Measurements from ENCODE around the gene DHX40. TPM values are rescaled to one million over a fixed set of nuclear protein-coding genes. Genes with fewer than 3 reads are reported as not detected.
"Not testable (repeated sequence)": the region's sequence is repeated elsewhere in the genome, so short reads cannot be mapped to it uniquely, and the experiment has no call there.

Gene DHX40
- total RNA-seq, 1 donor from 2014 or later: 4.8 TPM

GRCh38 chr17:59572301-59572924, 7.0 kb downstream of the DHX40 start:
- H3K27ac ChIP-seq: no peak overlapping the region

GRCh38 chr17:59584168-59584567, 18.8 kb downstream of the DHX40 start:
- H3K27ac ChIP-seq; H3K9me3 ChIP-seq; H3K27me3 ChIP-seq; H3K4me3 ChIP-seq; H3K4me1 ChIP-seq; intact Hi-C loops (cut with DNase I); DNase-seq (ENCODE audit: low spot score in 2 of 2); H3K36me3 ChIP-seq: not testable (repeated sequence)

More at GRCh38 chr17:59572301-59572924, 7.0 kb downstream of the DHX40 start:
- TF ChIP-seq CTCF (IDR thresholded peaks at IDR 0.05): no peak
- H3K27me3 ChIP-seq: no peaks in the 10 kb centered on the region
- H3K4me1 ChIP-seq: no peaks in the 10 kb centered on the region
- no peaks in the 10 kb centered on the region for H3K9me3 ChIP-seq
- peaks cover 20 to 25% of the 10 kb centered on the region in 2 donors for H3K36me3 ChIP-seq
- H3K4me3 ChIP-seq: no peak overlapping the region
- DNase-seq (ENCODE audit: low spot score in 2 of 2): no peak
- intact Hi-C loops (cut with DNase I): no loop called here

GRCh38 chr17:59600169-59600568, 34.8 kb downstream of the DHX40 start:
- Histone ChIP-seq H3K9me3 (no peaks in the 10 kb centered on the region), H3K27me3 (no peaks in the 10 kb centered on the region), H3K36me3 (peaks cover 20 to 45% of the 10 kb centered on the region in 2 donors), H3K4me1 (no peaks in the 10 kb centered on the region), H3K4me3 (no peak overlapping the region), H3K27ac (no peak overlapping the region)
- intact Hi-C loops (cut with DNase I): no loop called here
- DNase-seq (ENCODE audit: low spot score in 2 of 2): no peak
- no peak for TF ChIP-seq CTCF (IDR thresholded peaks at IDR 0.05)

- Histone ChIP-seq H3K4me3 (no peak overlapping the region), H3K9me3 (no peaks in the 10 kb centered on the region), H3K4me1 (no peaks in the 10 kb centered on the region), H3K27me3 (no peaks in the 10 kb centered on the region), H3K36me3 (peaks cover 30 to 54% of the 10 kb centered on the region in 2 donors), H3K27ac (no peak overlapping the region)
- TF ChIP-seq CTCF (IDR thresholded peaks at IDR 0.05): no peak
- DNase-seq (ENCODE audit: low spot score in 2 of 2): no peak
- intact Hi-C loops (cut with DNase I): no loop called here
Measured at GRCh38 chr17:59601130-59601529, 35.7 kb downstream of the DHX40 start.

- no peak overlapping the region for H3K4me3 ChIP-seq
- no peak for DNase-seq (ENCODE audit: low spot score in 2 of 2)
- H3K4me1 ChIP-seq: no peaks in the 10 kb centered on the region
- H3K9me3 ChIP-seq: no peaks in the 10 kb centered on the region
- no peaks in the 10 kb centered on the region for H3K27me3 ChIP-seq
- intact Hi-C loops (cut with DNase I): no loop called here
- no peak for TF ChIP-seq CTCF (IDR thresholded peaks at IDR 0.05)
- no peak overlapping the region for H3K27ac ChIP-seq
- H3K36me3 ChIP-seq: peaks cover 31 to 42% of the 10 kb centered on the region in 2 donors
Measured at GRCh38 chr17:59607061-59607460, 41.7 kb downstream of the DHX40 start.

GRCh38 chr17:59607817-59608403, 42.5 kb downstream of the DHX40 start:
- no peak overlapping the region for H3K27ac ChIP-seq
- DNase-seq (ENCODE audit: low spot score in 2 of 2): no peak
- no peak for TF ChIP-seq CTCF (IDR thresholded peaks at IDR 0.05)
- no peak overlapping the region for H3K4me3 ChIP-seq
- H3K4me1 ChIP-seq: no peaks in the 10 kb centered on the region
- no peaks in the 10 kb centered on the region for H3K9me3 ChIP-seq
- intact Hi-C loops (cut with DNase I): no loop called here
- H3K36me3 ChIP-seq: peaks cover 25 to 34% of the 10 kb centered on the region in 2 donors
- no peaks in the 10 kb centered on the region for H3K27me3 ChIP-seq

Measured in ascending aorta (tissue), 2 donors.